ENCODE results near the gene ASCL4.
A peak's percentile ranks its signal among the peaks of the same experiment; 100 is the strongest.
"Not testable (repeated sequence)": the region's sequence is repeated elsewhere in the genome, so short reads cannot be mapped to it uniquely, and the experiment has no call there.

The ASCL4 gene

DNA sequence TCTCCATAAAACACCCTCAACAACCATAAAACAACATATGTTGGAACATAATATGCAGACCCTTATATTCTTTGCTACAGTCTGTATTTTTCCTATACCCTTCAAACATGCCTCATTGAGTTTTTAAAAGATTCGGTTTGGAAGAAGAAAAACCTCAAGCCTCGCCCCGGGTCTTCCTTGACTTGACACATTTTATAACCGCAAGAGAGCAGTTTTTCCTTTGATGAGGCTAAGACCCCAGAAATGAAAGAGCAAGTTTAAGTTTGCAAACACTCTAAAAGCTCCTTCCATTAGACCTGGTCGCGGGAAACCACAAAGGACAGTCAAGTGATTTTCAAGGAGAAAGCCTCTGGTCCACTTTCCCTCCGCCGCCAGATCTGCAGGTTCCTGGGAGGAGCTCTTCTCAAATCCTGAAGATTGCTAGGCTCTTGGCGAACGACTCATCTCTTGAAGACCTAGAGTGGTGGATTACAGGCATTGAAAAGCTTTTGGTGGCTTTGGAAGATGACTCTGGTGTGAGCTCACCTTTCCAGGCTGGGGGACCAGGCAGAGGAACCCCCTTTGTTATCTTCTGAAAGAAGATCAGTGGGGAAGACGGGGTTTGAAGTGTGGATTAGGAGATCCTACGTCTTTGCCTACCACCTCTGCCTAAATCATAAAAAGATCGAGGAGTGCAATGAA is at the start of gene ASCL4:
ASCL4 (plus strand) TSS at position 356 of the 681 bp plus-strand sequence. CDS start 515 bp downstream, outside the sequence.
- no peak for DNase-seq (ENCODE audit: extremely low read depth in 1 of 2, low read depth in 1 of 2)

DNA sequence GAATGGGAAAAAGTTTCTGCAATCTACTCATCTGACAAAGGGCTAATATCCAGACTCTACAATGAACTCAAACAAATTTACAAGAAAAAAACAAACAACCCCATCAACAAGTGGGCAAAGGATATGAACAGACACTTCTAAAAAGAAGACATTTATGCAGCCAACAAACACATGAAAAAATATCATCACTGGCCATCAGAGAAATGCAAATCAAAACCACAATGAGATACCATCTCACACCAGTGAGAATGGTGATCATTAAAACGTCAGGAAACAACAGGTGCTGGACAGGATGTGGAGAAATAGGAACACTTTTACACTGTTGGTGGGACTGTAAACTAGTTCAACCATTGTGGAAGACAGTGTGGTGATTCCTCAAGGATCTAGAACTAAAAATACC is 47.2 kb upstream of the ASCL4 start:
- DNase-seq (ENCODE audit: extremely low read depth in 1 of 2, low read depth in 1 of 2), result not testable (repeated sequence)

GRCh38 chr12:107727742-107728141 is 46.8 kb upstream of the ASCL4 start:
- not testable (repeated sequence) for DNase-seq (ENCODE audit: extremely low read depth in 1 of 2, low read depth in 1 of 2)

DNA sequence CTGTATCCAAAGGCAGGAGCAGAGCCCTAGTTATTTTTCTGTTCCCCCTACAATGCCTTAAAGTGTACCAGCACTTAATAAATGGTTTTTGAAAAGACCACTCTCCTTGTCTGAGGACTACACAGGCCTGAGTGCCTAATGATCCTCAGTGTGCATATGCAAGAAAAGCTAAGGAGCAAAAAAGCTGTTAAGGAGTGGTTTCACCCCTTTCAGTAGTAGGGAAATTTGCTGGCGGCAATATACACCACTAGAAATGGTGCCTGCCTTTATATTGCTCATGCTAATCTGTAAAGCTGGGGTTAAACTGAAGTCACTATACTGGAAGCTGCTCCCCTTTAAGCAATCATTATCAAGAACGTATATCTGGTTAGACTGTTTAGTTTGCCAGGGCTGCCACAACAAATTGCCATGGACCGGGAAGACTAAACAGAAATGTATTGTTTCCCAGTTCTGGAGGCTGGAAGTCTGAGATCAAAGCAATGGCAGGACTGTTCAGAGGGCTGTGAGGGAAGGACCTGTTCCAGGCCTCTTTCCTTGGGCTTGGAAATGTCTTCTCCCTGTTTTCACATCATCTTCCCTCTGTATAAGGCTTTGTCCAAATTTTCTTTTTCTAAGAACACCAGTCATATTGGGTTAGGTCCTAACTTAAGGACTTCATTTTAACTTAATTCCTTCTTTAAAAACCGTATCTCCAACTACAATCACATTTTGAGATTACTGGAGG is 43.7 kb upstream of the ASCL4 start:
- no peak for DNase-seq (ENCODE audit: extremely low read depth in 1 of 2, low read depth in 1 of 2)

DNA sequence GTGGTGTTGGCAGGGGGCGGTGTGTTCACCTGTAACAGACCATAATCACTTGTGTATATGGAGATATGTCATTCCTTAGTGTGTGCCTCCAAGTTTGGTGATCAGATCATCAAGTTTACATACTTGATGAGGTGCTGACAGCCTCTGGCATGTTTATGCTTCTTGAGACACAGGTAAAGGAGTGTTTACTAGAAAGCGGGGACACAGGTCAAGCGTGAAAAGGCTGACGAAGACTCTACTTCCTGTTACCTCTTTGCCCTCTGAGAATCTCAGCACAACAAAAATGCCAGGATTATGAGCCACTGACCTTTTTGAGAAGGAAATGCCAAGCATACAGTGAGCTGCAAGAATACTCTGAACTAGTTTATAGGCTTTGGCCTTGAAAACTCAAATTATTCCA is 43.1 kb upstream of the ASCL4 start:
- no peak for DNase-seq (ENCODE audit: extremely low read depth in 1 of 2, low read depth in 1 of 2)

DNA sequence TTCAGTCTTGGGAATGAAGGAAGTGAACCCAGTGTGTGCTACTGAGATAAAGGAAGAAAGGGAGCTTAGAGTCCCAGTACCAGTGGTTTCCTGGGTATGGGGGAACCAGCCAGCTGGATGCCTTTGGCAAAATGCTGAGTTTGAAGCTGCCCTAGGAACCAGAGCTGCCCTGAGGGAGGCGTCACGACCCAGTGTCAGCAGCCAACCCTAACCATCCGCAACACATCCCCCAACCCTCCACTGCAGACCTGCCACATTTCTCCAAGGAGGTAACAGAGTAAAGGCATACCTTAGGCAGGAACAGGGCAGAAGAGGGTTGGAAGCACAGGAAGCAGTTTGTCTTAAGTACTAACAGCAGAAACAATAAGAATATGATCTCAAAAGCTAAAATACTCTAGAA is 42.1 kb upstream of the ASCL4 start:
- DNase-seq (ENCODE audit: extremely low read depth in 1 of 2, low read depth in 1 of 2), result no peak

GRCh38 chr12:107734139-107734538 is 40.4 kb upstream of the ASCL4 start:
- no peak for DNase-seq (ENCODE audit: extremely low read depth in 1 of 2, low read depth in 1 of 2)

DNA sequence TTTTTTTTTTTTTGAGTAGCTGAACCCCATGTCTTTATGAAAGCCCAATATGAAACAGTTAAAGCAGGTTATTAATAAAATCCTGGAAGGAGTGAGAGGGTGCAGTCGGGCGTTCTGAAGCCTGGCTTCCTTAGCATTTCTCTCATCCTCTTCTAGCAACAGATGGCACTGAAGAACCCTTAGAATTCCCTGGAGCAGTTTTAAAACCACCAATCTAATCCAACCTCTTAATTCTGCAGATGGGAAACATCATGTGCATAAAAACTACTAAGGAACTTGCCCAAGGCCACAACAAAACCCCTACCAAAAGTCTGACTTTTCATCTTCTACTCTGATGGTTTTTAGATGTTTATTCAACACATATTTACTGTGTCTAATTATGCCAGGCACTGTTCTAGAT is 38.7 kb upstream of the ASCL4 start:
- DNase-seq (ENCODE audit: extremely low read depth in 1 of 2, low read depth in 1 of 2), result no peak

- DNase-seq (ENCODE audit: extremely low read depth in 1 of 2, low read depth in 1 of 2), result no peak
These were observed 37.6 kb upstream of the ASCL4 start for GRCh38 chr12:107736914-107737313.

DNA sequence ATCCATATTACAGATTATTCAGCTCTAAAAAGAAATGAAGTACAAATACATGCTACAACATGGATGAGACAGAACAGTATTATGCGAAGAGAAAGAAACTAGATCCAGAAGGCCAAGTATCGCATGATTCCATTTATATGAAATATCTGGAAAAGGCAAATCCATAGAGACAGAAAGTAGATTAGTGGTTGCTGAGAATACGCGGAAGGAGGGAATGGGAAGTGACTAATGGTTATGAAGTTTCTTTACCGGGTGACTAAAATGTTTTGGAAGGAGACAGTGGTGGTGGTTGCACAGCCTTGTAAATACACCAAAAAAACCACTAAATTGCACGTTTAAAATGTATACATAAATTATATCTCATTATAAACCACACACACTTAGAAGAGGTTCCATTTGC is 26.0 kb upstream of the ASCL4 start:
- no peak for DNase-seq (ENCODE audit: extremely low read depth in 1 of 2, low read depth in 1 of 2)

GRCh38 chr12:107749083-107749482 is 25.4 kb upstream of the ASCL4 start:
- DNase-seq (ENCODE audit: extremely low read depth in 1 of 2, low read depth in 1 of 2), result no peak

DNA sequence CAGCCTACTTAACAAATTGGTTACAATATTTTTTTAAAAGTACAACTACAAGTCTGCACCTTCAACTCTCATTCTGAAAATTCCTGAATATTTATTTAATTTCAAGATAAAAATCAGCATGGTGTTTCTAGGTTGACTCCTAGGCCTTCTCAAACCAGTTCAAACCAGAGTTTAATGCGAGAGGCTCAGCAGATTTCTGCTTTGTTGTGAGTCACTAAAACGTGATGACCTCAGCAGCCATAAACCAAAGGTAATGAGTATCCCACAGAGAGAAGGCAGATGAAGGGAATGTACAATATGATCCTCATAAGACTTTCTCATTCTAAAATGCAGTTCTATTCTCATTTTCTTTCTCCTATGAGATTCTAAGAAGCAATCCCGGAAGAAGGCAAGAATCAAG is 15.1 kb upstream of the ASCL4 start:
- peak in 1 of 2 donors; percentile 12 for DNase-seq (ENCODE audit: extremely low read depth in 1 of 2, low read depth in 1 of 2)

GRCh38 chr12:107760207-107760808 is 14.2 kb upstream of the ASCL4 start:
- peak; percentile 11 to 15 for DNase-seq (ENCODE audit: extremely low read depth in 1 of 2, low read depth in 1 of 2)

GRCh38 chr12:107760809-107761501 is 13.5 kb upstream of the ASCL4 start, which contains the start of gene PRDM4:
TSS of gene PRDM4 (minus strand) at chr12:107761137. CDS start at chr12:107760515, 622 bp downstream.
- peak; percentile 83 for DNase-seq (ENCODE audit: extremely low read depth in 1 of 2, low read depth in 1 of 2)

GRCh38 chr12:107761502-107761904 is 13.0 kb upstream of the ASCL4 start:
- no peak for DNase-seq (ENCODE audit: extremely low read depth in 1 of 2, low read depth in 1 of 2)

GRCh38 chr12:107762874-107763273 is 11.6 kb upstream of the ASCL4 start:
- no peak for DNase-seq (ENCODE audit: extremely low read depth in 1 of 2, low read depth in 1 of 2)

DNA sequence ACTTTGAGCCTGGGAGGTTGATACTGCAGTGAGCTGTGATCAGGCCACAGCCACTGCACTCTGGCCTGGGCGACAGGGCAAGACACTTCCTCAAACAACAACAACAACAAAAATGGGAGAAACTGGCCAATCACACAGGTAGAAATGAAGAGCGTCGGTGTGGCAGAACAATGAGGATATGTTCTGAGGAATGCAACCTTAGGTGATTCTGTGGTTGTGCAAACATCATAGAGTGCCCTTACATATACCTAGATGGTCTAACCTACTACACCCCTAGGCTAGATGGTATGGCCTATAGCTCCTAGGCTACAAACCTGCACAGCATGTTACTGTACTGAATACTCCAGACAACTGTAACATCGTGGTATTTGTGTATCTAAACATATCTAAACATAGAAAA is 9.9 kb upstream of the ASCL4 start:
- no peak for DNase-seq (ENCODE audit: extremely low read depth in 1 of 2, low read depth in 1 of 2)

GRCh38 chr12:107765316-107765715 is 9.2 kb upstream of the ASCL4 start:
- DNase-seq (ENCODE audit: extremely low read depth in 1 of 2, low read depth in 1 of 2), result no peak

DNA sequence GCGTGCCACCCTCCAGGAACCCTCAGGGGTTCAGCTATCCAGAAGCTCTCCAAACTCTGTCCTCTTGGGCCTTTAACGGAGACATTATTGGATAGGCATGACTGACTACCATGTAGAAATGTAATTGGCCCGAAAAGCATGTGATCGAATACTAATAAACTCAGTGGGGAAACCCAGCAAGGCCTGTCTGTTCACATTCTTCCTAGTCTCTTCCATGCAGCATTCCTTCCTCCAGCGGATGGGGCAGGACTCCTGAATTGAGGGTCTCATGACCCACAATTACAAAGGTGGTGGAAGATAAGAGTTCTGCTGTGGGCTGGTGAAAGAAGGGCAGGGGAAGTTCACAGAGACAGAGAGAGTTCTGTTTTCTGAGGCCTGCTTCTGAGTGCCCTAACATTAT is 7.0 kb upstream of the ASCL4 start:
- DNase-seq (ENCODE audit: extremely low read depth in 1 of 2, low read depth in 1 of 2), result no peak

DNA sequence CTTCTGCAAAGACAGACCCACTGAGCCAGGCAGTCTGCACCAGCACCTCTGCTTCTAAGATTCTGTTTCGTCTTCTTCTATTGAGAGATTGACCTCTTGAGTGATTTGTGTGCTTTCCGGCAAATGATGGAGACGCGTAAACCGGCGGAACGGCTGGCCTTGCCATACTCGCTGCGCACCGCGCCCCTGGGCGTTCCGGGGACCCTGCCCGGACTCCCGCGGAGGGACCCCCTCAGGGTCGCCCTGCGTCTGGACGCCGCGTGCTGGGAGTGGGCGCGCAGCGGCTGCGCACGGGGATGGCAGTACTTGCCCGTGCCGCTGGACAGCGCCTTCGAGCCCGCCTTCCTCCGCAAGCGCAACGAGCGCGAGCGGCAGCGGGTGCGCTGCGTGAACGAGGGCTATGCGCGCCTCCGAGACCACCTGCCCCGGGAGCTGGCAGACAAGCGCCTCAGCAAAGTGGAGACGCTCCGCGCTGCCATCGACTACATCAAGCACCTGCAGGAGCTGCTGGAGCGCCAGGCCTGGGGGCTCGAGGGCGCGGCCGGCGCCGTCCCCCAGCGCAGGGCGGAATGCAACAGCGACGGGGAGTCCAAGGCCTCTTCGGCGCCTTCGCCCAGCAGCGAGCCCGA is 703 bp downstream of the ASCL4 start:
- DNase-seq (ENCODE audit: extremely low read depth in 1 of 2, low read depth in 1 of 2), result no peak

DNA sequence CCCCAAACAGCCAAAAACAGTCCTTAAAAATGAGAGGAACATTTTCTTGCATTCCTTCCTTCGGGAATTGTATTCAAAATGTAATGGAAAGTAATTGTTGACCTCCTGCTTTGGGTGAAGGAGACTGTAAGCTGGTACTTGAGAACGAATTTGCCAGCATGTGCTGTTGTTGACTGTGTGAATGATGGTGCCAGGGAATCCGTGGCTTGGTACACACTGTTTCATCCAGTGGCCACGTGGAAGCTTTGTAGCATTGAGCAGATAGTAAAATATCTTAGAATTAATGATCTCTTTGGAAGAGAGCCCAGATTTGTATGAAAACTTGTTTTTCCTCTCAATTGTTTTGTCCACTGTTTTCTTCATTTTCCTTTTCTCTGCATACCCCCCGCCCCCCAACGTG is 1.7 kb downstream of the ASCL4 start:
- DNase-seq (ENCODE audit: extremely low read depth in 1 of 2, low read depth in 1 of 2), result no peak

Measured in stimulated activated CD8-positive, alpha-beta memory T cell treated with anti-CD3 and anti-CD28 coated beads, Interleukin-7, amount 100 ng/mL, for 48 hours (primary cell).